ENCODE data around the gene FNDC3B. TPM values are rescaled to one million over a fixed set of nuclear protein-coding genes. Genes with fewer than 3 reads are reported as not detected.

Gene FNDC3B
- total and polyA plus RNA-seq, 2 of the 8 experiments (the other 6 are each of a cell fraction or from before 2014, with no cell fraction given) = 14.1 to 44.4 TPM

DNA sequence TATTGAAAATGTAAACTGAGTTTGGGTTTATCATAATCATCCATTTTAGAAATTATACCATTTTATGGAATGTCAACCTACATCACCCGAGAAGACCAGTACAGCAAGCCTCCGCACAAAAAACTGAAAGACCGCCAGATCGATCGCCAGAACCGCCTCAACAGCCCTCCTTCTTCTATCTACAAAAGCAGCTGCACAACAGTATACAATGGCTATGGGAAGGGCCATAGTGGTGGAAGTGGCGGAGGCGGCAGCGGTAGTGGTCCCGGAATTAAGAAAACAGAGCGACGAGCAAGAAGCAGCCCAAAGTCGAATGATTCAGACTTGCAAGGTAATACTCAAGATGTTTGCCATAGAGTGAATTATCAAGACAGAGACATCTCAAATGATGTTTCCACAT, 211.8 kb downstream of the FNDC3B start (continued):
- TF ChIP-seq EP300 (IDR thresholded peaks at IDR 0.05; ENCODE audit: borderline replicate concordance in 1 of 2, low read depth in 2 of 2, low read length in 2 of 2) = no peak
- TF ChIP-seq CHD2 (IDR thresholded peaks at IDR 0.05; ENCODE audit: low read length) = no peak
- TF ChIP-seq, protein P1, sequence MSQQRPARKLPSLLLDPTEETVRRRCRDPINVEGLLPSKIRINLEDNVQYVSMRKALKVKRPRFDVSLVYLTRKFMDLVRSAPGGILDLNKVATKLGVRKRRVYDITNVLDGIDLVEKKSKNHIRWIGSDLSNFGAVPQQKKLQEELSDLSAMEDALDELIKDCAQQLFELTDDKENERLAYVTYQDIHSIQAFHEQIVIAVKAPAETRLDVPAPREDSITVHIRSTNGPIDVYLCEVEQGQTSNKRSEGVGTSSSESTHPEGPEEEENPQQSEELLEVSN (IDR thresholded peaks at IDR 0.05) = no peak
- no peak for TF ChIP-seq GABPA (IDR thresholded peaks at IDR 0.05; ENCODE audit: borderline replicate concordance, insufficient read depth, low read length)
- no peak for TF ChIP-seq RXRA (IDR thresholded peaks at IDR 0.05; ENCODE audit: insufficient read depth, low read depth, low read length)
- TF ChIP-seq ASH2L (IDR thresholded peaks at IDR 0.05; ENCODE audit: low read length) = no peak
- no peak for TF ChIP-seq EZH2 (IDR thresholded peaks at IDR 0.05; ENCODE audit: low read depth, low read length, severe bottlenecking)
- no peak for TF ChIP-seq RNF2 (IDR thresholded peaks at IDR 0.05; ENCODE audit: borderline replicate concordance, low read depth, low read length, missing control alignments, poor library complexity, severe bottlenecking)
